ENCODE data around the gene ZNF469.

Gene ZNF469

DNA sequence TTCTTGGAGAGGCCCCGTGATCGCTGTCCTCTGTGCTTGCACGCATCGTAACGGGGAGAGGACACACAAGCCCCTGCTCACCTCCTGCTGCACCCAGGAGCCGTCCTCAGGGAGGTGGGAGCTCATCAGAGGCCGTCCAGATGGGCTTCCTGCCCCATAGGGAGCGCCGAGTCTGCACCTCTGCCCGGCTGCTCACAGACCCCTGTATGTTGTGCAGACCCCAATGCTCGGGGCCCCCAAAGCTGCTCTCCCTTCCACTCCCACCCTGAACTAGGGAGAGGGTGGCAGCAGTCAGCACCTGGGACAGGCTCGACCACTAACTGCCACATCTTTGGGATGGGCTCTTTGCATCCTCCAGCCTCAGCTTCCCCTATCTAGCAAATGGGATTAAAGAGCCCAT, 4.4 kb upstream of the ZNF469 start:
- no peaks in the 10 kb centered on the region for H3K4me1 ChIP-seq (ENCODE audit: control insufficient read depth in 2 of 2, insufficient read depth in 2 of 2, low read length in 2 of 2)

DNA sequence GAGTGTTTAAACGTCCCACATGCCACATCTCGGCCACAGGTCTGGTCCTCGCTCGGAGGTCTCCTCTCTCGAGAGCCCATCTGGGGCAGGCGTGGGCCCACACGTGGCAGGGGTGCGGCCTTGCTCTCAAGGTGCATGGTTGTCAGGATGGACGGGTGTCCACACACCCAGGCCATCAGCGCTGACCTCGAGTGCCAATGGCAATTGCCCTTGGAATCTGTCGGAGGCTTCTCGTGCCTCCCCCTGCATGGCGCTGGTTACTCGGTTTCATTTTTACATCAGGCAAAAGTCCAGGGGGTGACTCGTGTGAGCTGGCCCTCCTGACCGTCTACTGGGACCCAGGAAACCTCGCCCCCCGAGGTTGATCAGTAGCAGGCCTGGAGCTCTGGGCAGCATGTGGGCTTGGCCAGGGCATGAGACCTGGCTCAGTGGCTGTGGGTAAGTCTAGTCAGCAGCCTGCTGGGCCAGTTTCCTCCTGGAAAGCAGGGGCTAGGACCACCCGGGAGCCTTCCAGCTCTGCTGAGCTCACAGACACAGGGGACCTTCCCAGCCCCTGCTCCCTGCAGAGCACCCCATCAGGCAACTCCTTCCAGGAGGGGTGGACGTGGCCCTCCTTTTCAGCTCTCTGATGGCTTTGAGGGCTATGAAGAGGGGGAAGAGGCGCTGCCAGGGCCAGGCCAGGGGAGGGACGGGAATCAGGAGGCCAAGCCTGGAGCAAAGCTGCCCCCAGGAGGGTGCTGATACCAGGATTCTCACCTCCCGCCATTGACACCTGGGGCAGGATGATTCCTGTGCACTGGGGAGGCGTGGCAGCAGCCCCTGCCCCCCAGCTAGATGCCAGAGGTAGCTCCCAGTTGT, 3.7 kb upstream of the ZNF469 start:
- peaks cover 15 to 17% of the 10 kb centered on the region in 2 donors for H3K27me3 ChIP-seq (ENCODE audit: control insufficient read depth in 2 of 2, insufficient read depth in 2 of 2, low read length in 2 of 2)
- no peaks in the 10 kb centered on the region for H3K36me3 ChIP-seq (ENCODE audit: control insufficient read depth in 2 of 2, insufficient read depth in 2 of 2, low read length in 2 of 2)
- H3K9me3 ChIP-seq (ENCODE audit: control insufficient read depth in 2 of 2, low read length in 2 of 2) = no peaks in the 10 kb centered on the region
- H3K27ac ChIP-seq (ENCODE audit: low read depth in 2 of 2, low read length in 2 of 2) = no peak overlapping the region
- H3K4me1 ChIP-seq (ENCODE audit: control insufficient read depth in 2 of 2, insufficient read depth in 2 of 2, low read length in 2 of 2) = peaks cover 0 to 3% of the 10 kb centered on the region in 2 donors
- no peak overlapping the region for H3K4me3 ChIP-seq (ENCODE audit: low read length in 2 of 2)
- no peak overlapping the region for H3K9ac ChIP-seq (ENCODE audit: low read depth in 1 of 2, low read length in 2 of 2)

More for the DNA sequence above, 4.4 kb upstream of the ZNF469 start:
- no peaks in the 10 kb centered on the region for H3K36me3 ChIP-seq (ENCODE audit: control insufficient read depth in 2 of 2, insufficient read depth in 2 of 2, low read length in 2 of 2)
- no peaks in the 10 kb centered on the region for H3K9me3 ChIP-seq (ENCODE audit: control insufficient read depth in 2 of 2, low read length in 2 of 2)
- no peak overlapping the region for H3K4me3 ChIP-seq (ENCODE audit: low read length in 2 of 2)
- H3K27me3 ChIP-seq (ENCODE audit: control insufficient read depth in 2 of 2, insufficient read depth in 2 of 2, low read length in 2 of 2) = peaks cover 12 to 14% of the 10 kb centered on the region in 2 donors
- no peak overlapping the region for H3K9ac ChIP-seq (ENCODE audit: low read depth in 1 of 2, low read length in 2 of 2)
- no peak overlapping the region for H3K27ac ChIP-seq (ENCODE audit: low read depth in 2 of 2, low read length in 2 of 2)

DNA sequence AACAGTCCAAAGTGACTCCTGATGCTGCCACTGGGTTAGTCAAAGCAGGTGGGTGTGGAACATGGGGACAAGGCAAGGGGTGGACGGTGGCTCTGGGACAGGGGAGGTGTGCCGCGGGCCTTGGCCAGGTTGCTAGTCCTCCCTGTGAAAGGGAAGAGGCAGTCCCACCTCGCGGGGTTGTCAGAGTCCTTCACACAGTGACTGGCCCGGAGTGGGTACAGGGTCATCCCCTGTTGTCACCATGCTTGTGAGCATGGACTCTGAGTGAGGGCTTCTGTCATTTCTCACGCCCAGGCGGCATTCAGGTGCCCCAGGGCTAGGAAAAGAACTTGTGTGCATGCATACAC, 3.1 kb upstream of the ZNF469 start:
- H3K27me3 ChIP-seq (ENCODE audit: control insufficient read depth in 2 of 2, insufficient read depth in 2 of 2, low read length in 2 of 2) = peaks cover 21 to 23% of the 10 kb centered on the region in 2 donors

DNA sequence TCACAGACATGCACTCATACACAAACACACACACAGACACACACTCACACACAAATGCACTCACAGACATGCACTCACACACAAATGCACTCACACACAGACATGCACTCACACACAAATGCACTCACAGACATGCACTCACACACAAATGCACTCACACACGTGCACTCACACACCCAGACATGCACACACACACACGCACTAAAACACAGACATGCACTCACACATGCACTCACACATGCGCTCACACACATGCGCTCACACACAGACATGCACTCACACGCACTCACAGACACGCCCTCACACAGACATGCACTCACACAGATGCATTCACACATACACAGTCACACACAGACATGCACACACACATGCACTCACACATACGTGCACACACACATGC, 2.7 kb upstream of the ZNF469 start:
- Histone ChIP-seq H3K9me3 (ENCODE audit: control insufficient read depth in 2 of 2, low read length in 2 of 2) (no peaks in the 10 kb centered on the region), H3K36me3 (ENCODE audit: control insufficient read depth in 2 of 2, insufficient read depth in 2 of 2, low read length in 2 of 2) (no peaks in the 10 kb centered on the region), H3K9ac (ENCODE audit: low read depth in 1 of 2, low read length in 2 of 2) (no peak overlapping the region), H3K27ac (ENCODE audit: low read depth in 2 of 2, low read length in 2 of 2) (no peak overlapping the region), H3K27me3 (ENCODE audit: control insufficient read depth in 2 of 2, insufficient read depth in 2 of 2, low read length in 2 of 2) (peaks cover 25 to 27% of the 10 kb centered on the region in 2 donors), H3K4me1 (ENCODE audit: control insufficient read depth in 2 of 2, insufficient read depth in 2 of 2, low read length in 2 of 2) (peaks cover 0 to 4% of the 10 kb centered on the region in 2 donors), H3K4me3 (ENCODE audit: low read length in 2 of 2) (no peak overlapping the region)

More for the DNA sequence above, 3.1 kb upstream of the ZNF469 start:
- Histone ChIP-seq H3K27ac (ENCODE audit: low read depth in 2 of 2, low read length in 2 of 2) (no peak overlapping the region), H3K9me3 (ENCODE audit: control insufficient read depth in 2 of 2, low read length in 2 of 2) (no peaks in the 10 kb centered on the region), H3K4me1 (ENCODE audit: control insufficient read depth in 2 of 2, insufficient read depth in 2 of 2, low read length in 2 of 2) (peaks cover 0 to 4% of the 10 kb centered on the region in 2 donors), H3K4me3 (ENCODE audit: low read length in 2 of 2) (no peak overlapping the region), H3K9ac (ENCODE audit: low read depth in 1 of 2, low read length in 2 of 2) (no peak overlapping the region), H3K36me3 (ENCODE audit: control insufficient read depth in 2 of 2, insufficient read depth in 2 of 2, low read length in 2 of 2) (no peaks in the 10 kb centered on the region)

DNA sequence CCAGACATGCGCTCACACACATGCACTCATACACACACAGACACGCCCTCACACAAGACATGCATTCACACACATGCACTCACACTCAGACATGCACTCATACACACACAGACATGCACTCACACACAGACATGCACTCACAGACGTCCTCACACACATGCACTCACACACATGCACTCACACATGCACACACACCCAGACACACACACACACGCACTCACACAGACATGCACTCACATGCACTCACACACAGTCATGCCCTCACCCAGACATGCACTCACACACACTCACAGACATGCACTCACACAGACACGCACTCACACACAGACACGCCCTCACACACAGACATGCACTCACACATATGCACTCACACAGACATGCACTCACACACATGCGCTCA, 2.1 kb upstream of the ZNF469 start:
- no peak overlapping the region for H3K27ac ChIP-seq (ENCODE audit: low read depth in 2 of 2, low read length in 2 of 2)
- no peaks in the 10 kb centered on the region for H3K36me3 ChIP-seq (ENCODE audit: control insufficient read depth in 2 of 2, insufficient read depth in 2 of 2, low read length in 2 of 2)
- H3K9ac ChIP-seq (ENCODE audit: low read depth in 1 of 2, low read length in 2 of 2) = no peak overlapping the region
- H3K27me3 ChIP-seq (ENCODE audit: control insufficient read depth in 2 of 2, insufficient read depth in 2 of 2, low read length in 2 of 2) = peaks cover 26 to 30% of the 10 kb centered on the region in 2 donors
- no peaks in the 10 kb centered on the region for H3K9me3 ChIP-seq (ENCODE audit: control insufficient read depth in 2 of 2, low read length in 2 of 2)
- H3K4me1 ChIP-seq (ENCODE audit: control insufficient read depth in 2 of 2, insufficient read depth in 2 of 2, low read length in 2 of 2) = peaks cover 0 to 4% of the 10 kb centered on the region in 2 donors
- no peak overlapping the region for H3K4me3 ChIP-seq (ENCODE audit: low read length in 2 of 2)

DNA sequence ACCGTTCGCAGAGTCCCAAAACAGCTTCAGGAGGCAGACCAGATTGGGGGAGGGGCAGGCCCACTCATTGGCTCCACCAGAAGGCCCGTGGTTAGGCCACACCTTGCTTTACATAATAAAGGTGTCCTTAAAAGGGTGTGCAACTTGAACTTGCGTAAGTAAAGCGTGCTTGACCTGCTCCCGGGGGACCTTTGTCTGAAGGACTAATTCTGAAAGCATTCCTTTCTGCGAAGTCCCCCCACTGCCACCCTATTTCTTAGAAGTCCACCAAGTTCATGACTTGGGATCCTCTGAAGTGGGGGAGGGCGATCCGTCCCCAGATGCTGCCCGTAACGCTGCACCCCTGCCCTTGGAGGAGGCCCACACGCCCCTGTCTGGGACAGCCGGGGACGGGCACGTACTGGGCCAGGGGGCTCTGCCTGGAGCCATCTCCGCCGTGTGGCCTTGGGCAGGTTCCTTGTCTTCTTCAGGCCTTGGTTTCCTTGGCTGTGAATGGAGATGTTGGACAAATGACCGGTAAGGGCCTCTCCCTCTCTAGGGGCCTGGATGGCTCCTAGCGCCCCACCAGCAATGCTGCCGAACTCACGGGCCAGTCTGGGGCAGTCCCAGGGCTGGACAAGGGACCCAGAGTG, 823 bp upstream of the ZNF469 start:
- Histone ChIP-seq H3K27ac (ENCODE audit: low read depth in 2 of 2, low read length in 2 of 2) (no peak overlapping the region), H3K36me3 (ENCODE audit: control insufficient read depth in 2 of 2, insufficient read depth in 2 of 2, low read length in 2 of 2) (no peaks in the 10 kb centered on the region), H3K9ac (ENCODE audit: low read depth in 1 of 2, low read length in 2 of 2) (no peak overlapping the region), H3K4me1 (ENCODE audit: control insufficient read depth in 2 of 2, insufficient read depth in 2 of 2, low read length in 2 of 2) (peaks cover 0 to 4% of the 10 kb centered on the region in 2 donors), H3K9me3 (ENCODE audit: control insufficient read depth in 2 of 2, low read length in 2 of 2) (no peaks in the 10 kb centered on the region), H3K27me3 (ENCODE audit: control insufficient read depth in 2 of 2, insufficient read depth in 2 of 2, low read length in 2 of 2) (peaks cover 26 to 30% of the 10 kb centered on the region in 2 donors), H3K4me3 (ENCODE audit: low read length in 2 of 2) (no peak overlapping the region)

DNA sequence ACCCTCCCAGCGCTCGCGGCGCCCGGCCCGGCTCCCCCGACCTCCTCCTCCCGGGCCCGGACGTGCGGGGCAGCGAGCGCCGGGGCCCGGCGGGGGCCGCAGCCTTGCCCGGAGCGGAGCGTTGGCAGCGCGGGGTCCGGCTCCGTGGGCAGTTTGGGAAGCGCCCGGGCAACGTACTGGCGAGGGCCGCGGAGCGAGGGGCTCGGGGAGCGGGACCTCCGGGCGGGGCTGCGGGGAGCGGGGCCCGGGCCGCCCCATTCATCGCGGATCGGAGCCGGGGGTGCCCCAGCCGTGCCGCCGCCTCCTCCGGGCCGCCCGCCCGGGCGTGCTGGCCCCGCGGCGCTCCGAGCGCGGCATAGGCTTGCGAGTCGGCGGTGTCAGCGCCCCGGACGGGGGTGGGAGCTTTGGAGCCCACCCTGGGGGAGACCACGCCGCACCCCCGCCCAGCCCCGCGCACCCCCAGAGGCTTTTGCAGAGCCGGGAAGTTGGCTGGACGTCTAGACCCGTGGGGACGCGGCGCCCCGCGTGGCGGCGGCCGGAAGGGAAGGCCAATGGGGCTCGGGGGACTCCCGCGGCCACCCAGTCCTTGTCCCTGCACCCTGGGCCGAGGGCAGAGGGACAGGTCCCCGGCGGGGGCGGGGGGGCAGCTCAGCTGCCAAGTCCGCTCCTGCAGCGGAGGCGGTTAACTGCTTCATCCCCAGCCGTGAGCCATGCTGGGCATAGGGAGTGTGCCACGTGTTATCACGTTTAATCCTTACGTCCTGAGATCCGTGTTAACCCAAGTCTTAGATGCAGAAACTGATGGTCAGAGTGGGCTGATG, 852 bp downstream of the ZNF469 start:
- Histone ChIP-seq H3K4me1 (ENCODE audit: control insufficient read depth in 2 of 2, insufficient read depth in 2 of 2, low read length in 2 of 2) (peaks cover 9% of the 10 kb centered on the region in 2 donors), H3K4me3 (ENCODE audit: low read length in 2 of 2) (peak overlapping the region in 1 of 2 donors; percentile 10), H3K27me3 (ENCODE audit: control insufficient read depth in 2 of 2, insufficient read depth in 2 of 2, low read length in 2 of 2) (peaks cover 26 to 30% of the 10 kb centered on the region in 2 donors), H3K36me3 (ENCODE audit: control insufficient read depth in 2 of 2, insufficient read depth in 2 of 2, low read length in 2 of 2) (no peaks in the 10 kb centered on the region), H3K9me3 (ENCODE audit: control insufficient read depth in 2 of 2, low read length in 2 of 2) (no peaks in the 10 kb centered on the region), H3K9ac (ENCODE audit: low read depth in 1 of 2, low read length in 2 of 2) (no peak overlapping the region), H3K27ac (ENCODE audit: low read depth in 2 of 2, low read length in 2 of 2) (no peak overlapping the region)

DNA sequence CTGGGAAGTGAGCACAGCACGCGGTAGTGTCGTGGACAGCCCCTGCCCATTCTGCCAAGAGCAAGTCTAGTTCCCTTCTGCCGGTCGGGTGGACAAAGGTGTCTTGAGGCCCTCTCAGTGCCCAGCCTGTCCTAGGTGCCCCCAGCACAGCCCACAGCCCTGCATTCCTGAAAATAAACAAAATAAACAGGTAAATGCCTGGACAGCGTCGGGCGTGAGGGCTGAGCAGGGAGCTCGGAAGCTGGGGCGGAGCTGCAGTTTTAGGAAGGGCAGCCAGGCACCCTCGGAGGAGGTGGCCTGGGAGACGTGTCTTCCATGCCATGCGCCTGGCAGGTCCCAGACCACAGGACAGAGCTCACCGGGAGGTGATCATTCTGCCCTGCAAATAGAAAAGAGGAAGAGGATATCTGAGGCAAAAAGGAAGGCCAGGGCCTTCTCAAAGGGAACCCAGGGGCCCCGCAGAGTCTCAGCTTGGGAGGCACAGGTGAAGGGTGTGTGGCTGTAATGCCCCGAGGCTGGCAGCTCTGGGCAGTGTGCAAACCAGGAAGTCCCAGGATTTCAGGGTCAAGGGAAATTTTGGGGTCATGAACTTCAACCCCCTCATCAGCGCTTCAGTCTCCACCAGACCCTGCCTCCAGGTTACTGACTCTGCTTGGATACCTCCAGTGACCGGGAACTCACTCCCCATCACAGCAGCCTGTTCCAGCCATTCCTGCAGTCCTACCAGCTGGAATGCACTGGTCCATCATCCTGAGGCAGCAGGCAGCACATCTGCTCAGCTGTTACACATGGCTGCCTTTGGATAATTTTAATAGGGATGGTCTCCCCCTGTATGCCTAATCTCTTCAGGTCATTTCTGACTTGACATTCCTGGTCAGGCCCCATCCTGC, 1.7 kb downstream of the ZNF469 start:
- Histone ChIP-seq H3K27me3 (ENCODE audit: control insufficient read depth in 2 of 2, insufficient read depth in 2 of 2, low read length in 2 of 2) (peaks cover 26 to 30% of the 10 kb centered on the region in 2 donors), H3K4me1 (ENCODE audit: control insufficient read depth in 2 of 2, insufficient read depth in 2 of 2, low read length in 2 of 2) (peaks cover 9 to 10% of the 10 kb centered on the region in 2 donors), H3K36me3 (ENCODE audit: control insufficient read depth in 2 of 2, insufficient read depth in 2 of 2, low read length in 2 of 2) (no peaks in the 10 kb centered on the region), H3K9ac (ENCODE audit: low read depth in 1 of 2, low read length in 2 of 2) (no peak overlapping the region), H3K9me3 (ENCODE audit: control insufficient read depth in 2 of 2, low read length in 2 of 2) (no peaks in the 10 kb centered on the region), H3K27ac (ENCODE audit: low read depth in 2 of 2, low read length in 2 of 2) (no peak overlapping the region), H3K4me3 (ENCODE audit: low read length in 2 of 2) (peak overlapping the region in 1 of 2 donors; percentile 10)

DNA sequence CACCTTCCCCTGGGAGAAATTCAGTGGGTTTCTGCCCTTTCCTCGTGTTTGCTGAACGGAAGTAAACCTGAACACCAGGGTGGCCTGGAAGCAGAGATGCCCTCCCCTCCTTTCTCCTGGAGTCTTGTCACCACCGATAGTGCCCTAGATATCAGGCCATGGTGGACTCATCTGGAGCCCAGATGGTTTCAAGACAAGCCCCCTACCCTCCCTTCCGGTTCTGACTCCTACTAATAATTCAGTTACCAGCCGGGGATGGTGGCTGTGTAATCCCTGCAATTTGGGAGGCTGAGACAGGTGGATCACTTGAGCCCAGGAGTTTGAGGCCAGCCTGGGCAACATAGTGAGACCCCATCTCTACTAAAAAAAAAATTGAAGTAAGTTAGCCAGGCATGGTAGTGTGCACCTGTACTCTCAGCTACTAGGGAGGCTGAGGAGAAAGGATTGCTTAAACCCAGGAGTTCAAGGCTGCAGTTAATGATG, 2.4 kb downstream of the ZNF469 start:
- Histone ChIP-seq H3K27me3 (ENCODE audit: control insufficient read depth in 2 of 2, insufficient read depth in 2 of 2, low read length in 2 of 2) (peaks cover 26 to 30% of the 10 kb centered on the region in 2 donors), H3K9ac (ENCODE audit: low read depth in 1 of 2, low read length in 2 of 2) (no peak overlapping the region), H3K9me3 (ENCODE audit: control insufficient read depth in 2 of 2, low read length in 2 of 2) (no peaks in the 10 kb centered on the region), H3K36me3 (ENCODE audit: control insufficient read depth in 2 of 2, insufficient read depth in 2 of 2, low read length in 2 of 2) (no peaks in the 10 kb centered on the region), H3K27ac (ENCODE audit: low read depth in 2 of 2, low read length in 2 of 2) (no peak overlapping the region), H3K4me3 (ENCODE audit: low read length in 2 of 2) (no peak overlapping the region), H3K4me1 (ENCODE audit: control insufficient read depth in 2 of 2, insufficient read depth in 2 of 2, low read length in 2 of 2) (peaks cover 9 to 10% of the 10 kb centered on the region in 2 donors)
